Activated gamma-delta T cell treated with anti-CD3 and anti-CD28 coated beads, Interleukin-2, amount 50 U/mL, for 16 hours (primary cell): Measurements from ENCODE around the gene MBL2.

ENCODE experiments used
- DNase-seq: peaks from one replicate; pipeline ENCODE4 v3.0.0-alpha.2; 2020; ENCODE audit warnings: low read depth

The MBL2 gene

DNA sequence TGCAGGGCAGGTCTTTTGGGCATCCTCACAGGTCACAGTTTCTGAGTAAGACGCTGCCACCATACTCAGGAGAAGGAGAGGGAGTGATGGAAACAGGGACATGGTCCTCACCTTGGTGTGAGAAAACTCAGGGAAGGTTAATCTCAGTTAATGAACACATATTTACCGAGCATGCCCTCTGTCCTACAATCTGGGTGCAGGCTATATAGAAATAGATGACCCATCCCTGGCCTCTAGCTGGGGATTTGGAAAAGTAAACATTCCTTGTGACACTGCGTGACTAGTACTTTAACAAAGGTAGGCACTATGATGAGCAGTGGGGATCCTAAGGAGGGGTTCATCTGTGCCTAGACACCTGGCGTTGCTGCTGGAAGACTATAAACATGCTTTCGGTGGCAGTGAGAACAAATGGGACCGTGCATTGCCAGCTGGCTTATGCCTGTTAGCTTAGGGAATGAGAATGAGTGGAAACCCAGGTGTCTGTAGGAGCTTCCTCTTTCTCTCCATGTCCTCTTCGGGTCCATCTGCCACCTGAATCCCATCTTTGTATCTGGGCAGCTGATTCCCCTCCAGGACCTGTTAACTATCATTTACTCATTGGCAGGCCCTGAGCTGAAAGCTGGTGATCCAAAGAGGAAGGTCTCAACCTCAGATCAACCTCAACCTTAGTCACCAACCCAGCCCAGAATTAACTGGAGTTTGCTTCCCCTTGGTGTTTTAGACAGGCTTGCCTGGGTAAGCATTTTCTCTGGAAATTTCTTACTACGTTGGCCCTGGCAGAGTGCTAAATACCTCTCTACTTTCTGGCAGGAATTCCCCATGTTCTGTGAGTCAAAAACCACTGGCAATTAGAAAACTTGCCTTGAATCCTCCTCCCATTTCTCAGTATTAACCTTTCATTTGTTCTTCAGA, 794 bp downstream of the MBL2 start:
- no peak for DNase-seq

DNA sequence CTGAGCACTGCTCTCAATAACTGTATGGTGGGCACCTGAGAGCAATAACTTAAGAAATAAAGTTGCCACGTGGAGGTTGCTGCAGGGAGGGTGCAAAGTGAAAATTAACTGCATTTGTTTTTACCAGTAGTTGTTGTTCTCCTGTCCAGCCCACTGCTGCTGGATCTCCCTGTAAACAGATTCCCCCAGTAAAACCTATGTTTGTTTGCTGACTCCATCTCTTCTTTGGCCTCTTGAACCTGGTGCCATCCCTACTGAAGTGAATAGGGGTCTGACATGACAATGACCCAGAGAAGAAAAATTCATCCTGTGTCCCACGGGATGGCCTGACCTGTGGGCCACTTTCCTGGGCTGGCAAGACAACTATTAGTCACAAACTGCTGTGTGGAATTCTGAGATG, 1.7 kb downstream of the MBL2 start:
- DNase-seq: no peak

- no peak for DNase-seq
Observed at GRCh38 chr10:52769966-52770365, 2.6 kb downstream of the MBL2 start.

- no peak for DNase-seq
Observed at GRCh38 chr10:52768001-52768532, 4.5 kb downstream of the MBL2 start.

- no peak for DNase-seq
Observed at GRCh38 chr10:52762088-52762487, 10.5 kb downstream of the MBL2 start.

GRCh38 chr10:52759154-52759553, 13.4 kb downstream of the MBL2 start:
- DNase-seq: no peak

DNA sequence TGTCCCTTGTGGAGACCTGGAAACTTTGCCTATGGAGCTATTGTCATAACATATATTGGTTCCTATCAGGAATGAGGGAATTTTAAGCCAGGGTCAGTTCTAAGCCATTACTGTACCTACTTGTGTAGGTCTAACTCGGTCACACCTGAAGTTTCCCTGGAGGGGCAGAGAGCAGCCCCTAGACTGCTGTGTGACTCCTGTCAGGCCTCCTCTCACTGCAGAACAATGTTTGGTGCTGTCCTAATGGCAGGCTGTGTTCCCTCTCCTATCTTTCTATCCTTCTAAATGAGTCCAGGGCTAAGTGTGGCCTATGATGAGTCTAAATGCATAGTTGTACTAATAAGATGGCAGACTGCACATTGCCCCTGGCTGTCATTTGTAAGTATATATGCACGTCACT, 14.2 kb downstream of the MBL2 start:
- DNase-seq: no peak

DNA sequence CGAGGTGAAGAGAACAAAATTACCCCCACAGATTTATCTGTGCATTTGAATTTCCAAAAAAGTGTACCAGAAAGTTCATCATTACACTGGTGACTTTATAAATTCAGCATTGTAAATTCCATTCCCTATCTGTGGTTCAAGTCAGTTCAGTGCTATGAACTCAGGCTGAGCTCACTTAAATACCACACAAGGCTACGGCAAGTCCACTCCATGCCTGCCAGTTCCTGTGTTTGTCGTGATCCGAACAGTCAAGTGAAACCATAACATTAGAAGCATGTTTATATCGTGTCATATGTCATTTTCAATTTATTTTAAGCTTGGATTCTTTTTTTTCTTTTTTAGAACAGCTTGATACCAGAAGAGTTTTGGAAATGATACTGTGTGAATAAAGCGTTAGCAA, 14.8 kb downstream of the MBL2 start:
- no peak for DNase-seq

DNA sequence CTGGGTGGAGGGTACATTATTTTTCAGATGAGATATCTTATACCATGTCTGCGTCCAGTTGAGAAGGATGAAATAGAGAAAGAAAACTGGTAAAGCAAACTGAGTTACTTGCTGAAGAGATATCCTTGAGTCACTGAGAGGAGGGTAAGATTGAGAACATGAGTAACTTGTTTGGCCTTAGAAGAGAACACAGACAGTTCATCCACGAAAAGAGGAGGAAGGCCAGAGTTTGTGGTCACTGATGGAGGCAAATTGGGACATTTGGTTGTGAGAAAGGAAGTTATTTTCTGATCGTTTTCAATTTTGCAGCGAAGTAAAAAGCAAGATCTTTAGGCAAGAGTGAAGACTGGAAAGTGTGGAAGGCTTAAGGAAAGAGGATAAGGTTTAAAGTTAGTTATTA, 15.6 kb downstream of the MBL2 start:
- DNase-seq: no peak

GRCh38 chr10:52756295-52756694, 16.3 kb downstream of the MBL2 start:
- no peak for DNase-seq

DNA sequence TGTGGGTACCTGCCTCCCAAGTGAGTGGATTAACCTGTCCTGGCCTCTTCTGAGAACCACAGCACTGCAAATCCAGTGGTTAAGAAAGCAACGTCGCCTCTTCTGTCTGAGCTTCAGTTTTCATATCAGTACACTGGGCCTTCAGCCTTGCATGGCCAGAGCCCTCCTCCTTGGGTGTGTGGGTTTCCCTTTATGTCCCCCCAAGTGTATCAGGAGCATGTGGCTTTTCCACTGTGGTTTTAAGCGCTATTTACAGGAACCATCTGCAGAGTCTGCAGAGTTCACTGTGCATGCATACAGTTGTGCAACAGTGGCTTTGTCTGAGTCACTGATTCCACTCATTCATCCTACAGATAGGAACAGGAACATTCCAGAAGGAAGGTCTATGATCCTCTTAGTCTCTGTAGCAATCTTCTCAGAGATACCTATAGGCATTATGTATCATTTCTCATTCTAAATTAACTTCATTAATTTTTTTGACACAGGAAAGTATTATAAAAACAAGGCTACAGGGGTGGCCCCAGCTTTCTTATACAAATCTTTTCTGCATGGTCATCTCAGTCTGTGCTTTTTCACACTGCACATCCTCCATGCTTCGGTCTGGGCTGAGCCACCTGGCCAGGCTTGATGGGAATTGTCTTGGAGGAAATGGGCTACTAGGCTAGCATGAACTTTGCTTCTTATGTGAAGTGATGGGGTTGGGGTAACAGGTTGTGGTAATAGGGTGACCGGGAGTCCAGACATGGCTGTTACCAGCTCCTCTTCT, 17.1 kb downstream of the MBL2 start:
- DNase-seq: no peak

DNA sequence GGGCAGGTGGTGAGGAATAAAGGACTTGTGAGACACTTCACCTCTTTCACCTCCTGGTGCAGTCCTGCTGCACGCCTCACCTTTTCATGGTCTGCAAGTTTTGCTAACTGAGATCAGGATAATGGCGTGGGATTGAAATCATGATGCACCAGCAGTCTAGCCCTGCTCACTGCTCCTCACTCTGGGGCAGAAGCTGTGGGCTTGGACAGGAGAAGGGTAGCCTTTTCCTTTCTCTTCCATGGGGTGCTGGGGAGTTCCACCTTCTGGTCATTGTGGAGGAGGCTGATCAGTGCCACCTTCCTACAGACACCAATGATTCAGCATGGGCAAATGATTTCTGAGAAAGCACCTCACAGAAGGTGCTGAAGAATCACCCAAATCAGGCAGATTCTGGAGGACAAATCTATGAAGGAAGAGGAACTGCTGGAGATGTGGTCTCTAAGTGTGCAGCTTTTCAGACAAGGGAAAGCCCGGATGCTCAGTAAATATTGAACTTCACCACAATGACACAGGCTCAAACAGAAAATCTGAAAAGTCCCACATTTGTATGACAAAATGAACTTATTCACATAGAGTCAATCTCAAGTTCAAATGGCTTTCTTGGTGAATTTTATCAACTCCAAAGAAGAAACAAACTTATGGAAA, 19.7 kb downstream of the MBL2 start:
- no peak for DNase-seq

GRCh38 chr10:52752261-52752660, 20.3 kb downstream of the MBL2 start:
- no peak for DNase-seq

- DNase-seq: no peak
Observed at GRCh38 chr10:52751337-52751736, 21.2 kb downstream of the MBL2 start.

DNA sequence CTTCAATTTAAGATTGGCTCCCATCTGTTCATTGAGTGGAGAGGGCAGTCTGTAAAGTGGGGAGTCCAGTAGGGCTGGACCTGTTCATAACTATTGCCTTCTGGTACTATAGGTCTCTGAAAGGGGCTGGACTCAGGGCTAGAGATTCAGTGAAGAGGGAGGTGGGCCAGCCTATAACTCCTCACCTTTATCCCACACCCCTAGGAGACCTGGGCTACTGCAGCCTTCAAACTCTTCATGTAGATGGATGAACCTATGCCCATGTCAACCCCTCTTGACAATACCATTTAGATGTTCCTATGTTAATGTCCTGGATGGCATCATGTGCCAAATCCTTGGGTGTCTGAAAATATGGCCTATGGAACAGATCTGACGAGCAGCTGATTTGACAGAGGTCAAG, 22.0 kb downstream of the MBL2 start:
- no peak for DNase-seq

DNA sequence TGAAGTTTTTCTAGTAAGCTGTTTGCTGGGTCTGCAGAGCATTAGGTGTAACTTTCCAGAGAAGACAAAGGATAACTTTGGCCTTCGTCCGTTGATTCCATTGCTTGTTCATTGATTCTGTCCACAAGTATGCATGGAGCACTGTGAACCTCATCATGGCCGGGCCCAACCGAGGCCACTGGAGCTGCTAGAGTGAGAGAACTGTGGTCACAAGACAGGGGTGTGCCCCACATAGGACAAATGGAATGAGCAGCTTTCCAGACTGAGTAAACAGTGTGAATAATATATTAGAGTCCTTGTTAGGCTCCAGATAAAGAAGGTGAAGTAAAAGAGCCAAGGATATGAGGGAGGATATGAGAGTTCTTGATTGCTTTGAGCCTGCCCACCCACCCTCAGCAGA, 24.9 kb downstream of the MBL2 start:
- DNase-seq: no peak

DNA sequence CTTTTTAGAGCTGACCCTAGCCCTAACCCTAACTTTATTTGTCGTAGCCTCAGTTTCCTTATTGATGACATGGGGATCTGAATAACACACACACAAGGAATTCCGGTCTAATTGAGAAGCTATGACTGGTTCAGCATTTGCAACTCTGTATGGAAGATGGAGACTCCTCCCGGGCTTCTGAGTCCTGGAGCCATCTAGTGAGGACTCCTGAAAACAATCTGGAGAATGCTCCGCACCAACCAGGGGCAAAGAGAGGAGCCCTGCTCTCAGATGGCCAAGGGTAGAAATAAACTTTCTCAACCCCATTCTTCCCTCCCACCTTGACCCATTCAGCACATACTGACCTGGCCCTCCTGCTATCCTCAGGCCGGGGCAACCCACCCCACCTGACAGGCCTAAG, 26.4 kb downstream of the MBL2 start:
- DNase-seq: no peak

DNA sequence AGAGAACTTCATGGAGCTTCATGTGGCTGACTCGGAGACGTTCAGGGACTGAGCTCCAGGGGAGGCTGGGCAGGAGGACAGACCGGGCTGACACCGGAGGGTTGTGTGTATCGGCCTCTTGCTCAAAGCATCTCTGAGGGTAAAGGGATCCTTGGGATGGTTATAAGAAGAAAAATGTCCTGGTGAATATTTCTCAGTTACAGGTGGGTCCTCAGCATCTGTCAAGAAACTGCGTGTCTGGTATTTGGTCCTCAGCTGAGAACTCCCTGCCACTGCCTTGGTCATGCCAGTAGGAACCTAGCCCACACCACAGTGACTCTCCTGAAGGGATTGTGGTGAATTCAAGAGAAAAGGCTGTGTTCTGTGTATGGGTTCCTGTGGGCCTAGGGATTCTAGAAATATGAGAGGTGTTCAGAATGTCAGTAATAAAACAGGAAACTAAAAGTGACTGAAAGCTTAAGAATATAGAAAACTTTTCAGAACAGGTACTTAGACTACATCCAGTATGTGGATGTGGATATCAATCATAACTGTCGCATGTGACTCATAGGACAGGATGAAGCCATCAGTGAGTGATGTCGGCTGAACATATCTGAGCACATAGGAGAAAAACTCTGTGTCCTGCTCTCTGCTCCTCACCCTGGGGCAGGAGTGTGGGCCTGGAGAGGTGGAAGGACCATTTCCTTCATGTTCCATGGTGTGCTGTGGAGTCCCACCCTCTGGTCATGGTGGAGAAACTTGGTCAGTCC, 28.4 kb downstream of the MBL2 start:
- no peak for DNase-seq

DNA sequence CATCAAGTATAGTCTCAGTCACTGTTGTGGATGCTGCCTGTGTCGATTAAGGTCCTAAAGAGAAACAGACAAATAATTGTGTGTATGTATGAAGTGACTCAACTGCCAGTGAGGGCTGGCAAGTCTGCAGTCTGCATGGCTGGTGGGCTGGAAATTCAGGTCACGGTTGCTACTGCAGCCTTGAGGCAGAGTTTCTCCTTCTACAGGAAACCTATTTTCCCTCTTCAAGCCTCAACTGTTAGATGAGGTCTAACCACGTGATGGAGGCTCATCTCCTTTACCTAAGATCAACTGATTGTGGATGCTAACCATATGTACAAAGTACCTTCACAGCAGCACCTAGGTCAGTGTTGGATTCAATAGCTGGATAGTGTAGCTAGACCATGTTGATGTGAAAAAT, 29.9 kb downstream of the MBL2 start:
- no peak for DNase-seq

DNA sequence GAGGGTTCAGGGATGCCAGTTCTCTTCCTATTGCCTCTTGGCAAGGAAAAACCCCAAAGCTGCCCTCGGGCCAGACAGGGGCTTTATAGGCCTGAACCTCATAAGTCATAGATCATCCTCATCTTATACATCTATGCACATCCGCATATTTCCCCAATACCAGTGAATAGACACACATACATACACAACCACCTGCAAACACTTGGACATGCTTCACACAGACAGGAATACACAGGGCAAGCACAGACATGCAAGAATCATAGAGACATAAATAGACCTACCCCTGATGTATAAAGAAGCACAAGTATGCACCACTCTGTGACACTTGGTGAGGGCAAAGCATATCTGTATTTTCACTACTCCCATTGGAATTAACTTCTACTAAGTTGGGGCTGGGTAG, 30.7 kb downstream of the MBL2 start:
- no peak for DNase-seq

- no peak for DNase-seq
Observed at GRCh38 chr10:52740913-52741675, 31.5 kb downstream of the MBL2 start.
